HepG2 (cell line): ENCODE data around the gene ILDR1. TPM values are rescaled to one million over a fixed set of nuclear protein-coding genes. Genes with fewer than 3 reads are reported as not detected.
A peak's percentile ranks its signal among the peaks of the same experiment; 100 is the strongest.

Experiments used
- ATAC-seq: fragments of 200-7000 bp; cut with Tn5 transposase; 3 replicates; pipeline ENCODE4 v1.9.1; 2020; ENCODE audit warnings: mild to moderate bottlenecking, moderate library complexity
- BruUV-seq: library from RNA; stranded (reverse); fragments of 400-500 nt; replicated peaks from 2 replicates; lab custom pipeline; 2021; lab: Mats Ljungman, UMichigan
- CTCF ChIA-PET: fragments of 300-600 bp; formaldehyde crosslinking; extraction: SDS; loops from one replicate; lab custom pipeline; 2021; ENCODE audit warnings: low total read pairs, inconsistent platforms, low intra/inter-chr PET ratio; lab: Yijun Ruan, JAX
- POLR2A ChIA-PET: fragments of 350-600 bp; sonication (Branson Sonifier 250); formaldehyde crosslinking; loops from one replicate; lab custom pipeline; 2020; ENCODE audit warnings: antibody characterized with exemption, inconsistent platforms; lab: Yijun Ruan, JAX
- DNase-seq: peaks from one replicate; pipeline ENCODE4 v3.0.0-alpha.2; 2015; ENCODE audit warnings: low spot score
- FAIRE-seq: peaks from 3 replicates; lab custom pipeline; 2011; peaks lifted over from hg19 to GRCh38; lab: Jason Lieb, UNC
- H2AFZ ChIP-seq: one replicate; pipeline ENCODE4 v1.6.1; 2011; ENCODE audit warnings: low read length, inconsistent platforms
- H3K27ac ChIP-seq: fragments of 300-600 bp; 3 replicates; pipeline ENCODE4 v1.8.0; 2011; ENCODE audit warnings: mixed run types, mild to moderate bottlenecking, mixed read lengths, low read length, inconsistent platforms; ENCODE audit not compliant: insufficient read depth; ENCODE audit errors: extremely low read length
- H3K27me3 ChIP-seq, 2 experiments: fragments of 200-600 bp in 1 of 2; 2 replicates in 1 of 2; 3 replicates in 1 of 2; pipeline versions ENCODE4 v1.6.0 to v1.8.0; 2011; ENCODE audit warnings: low read length in 2 of 2, mild to moderate bottlenecking in 2 of 2, moderate library complexity in 2 of 2, inconsistent platforms in 1 of 2; ENCODE audit not compliant: insufficient read depth in 2 of 2, control insufficient read depth in 1 of 2
- H3K36me3 ChIP-seq, 2 experiments: fragments of 200-600 bp in 1 of 2; replicated peaks in 1 of 2; 2 replicates in 1 of 2; 3 replicates in 1 of 2; pipeline versions ENCODE4 v1.5.1 to v1.8.0; 2011; ENCODE audit warnings: low read length in 2 of 2, inconsistent platforms in 1 of 2; ENCODE audit not compliant: insufficient read depth in 2 of 2, control insufficient read depth in 1 of 2
- H3K4me1 ChIP-seq: 2 replicates; pipeline ENCODE4 v1.5.1; 2012; ENCODE audit warnings: low read length, inconsistent platforms; ENCODE audit not compliant: insufficient read depth
- H3K4me2 ChIP-seq: 2 replicates; pipeline ENCODE4 v1.6.0; 2011; ENCODE audit warnings: low read depth, low read length, inconsistent platforms
- H3K4me3 ChIP-seq, 3 experiments: fragments of 200-600 bp in 1 of 3; sonication (generic), shearing (Covaris generic) in 1 of 3; replicated peaks in 1 of 3; 2 replicates each; pipeline ENCODE4 v1.5.1; 2011 to 2016; ENCODE audit warnings: low read length in 3 of 3, inconsistent platforms in 2 of 3, low read depth in 2 of 3, mild to moderate bottlenecking in 2 of 3, control low read depth in 1 of 3, mixed read lengths in 1 of 3; ENCODE audit not compliant: insufficient read depth in 1 of 3
- H3K79me2 ChIP-seq: one replicate; pipeline ENCODE4 v1.6.1; 2011; ENCODE audit warnings: low read length, inconsistent platforms; ENCODE audit not compliant: insufficient read depth
- H3K9ac ChIP-seq: 2 replicates; pipeline ENCODE4 v1.6.0; 2011; ENCODE audit warnings: mild to moderate bottlenecking, low read depth, low read length, inconsistent platforms; ENCODE audit not compliant: insufficient read depth
- H3K9me3 ChIP-seq: 2 replicates; pipeline ENCODE4 v1.5.1; 2012; ENCODE audit warnings: mild to moderate bottlenecking, low read length
- H4K20me1 ChIP-seq: 2 replicates; pipeline ENCODE4 v1.6.0; 2011; ENCODE audit warnings: inconsistent platforms, mild to moderate bottlenecking, low read length, moderate library complexity; ENCODE audit not compliant: insufficient read depth
- ATF7 ChIP-seq, 2 experiments: fragments of 450-650 bp in 1 of 2; sonication (generic) in 1 of 2; formaldehyde crosslinking in 1 of 2; IDR thresholded peaks; 2 replicates each; pipeline versions ENCODE4 v1.4.0 to v1.6.1; 2016 to 2020; ENCODE audit warnings: antibody characterized with exemption in 1 of 2, mild to moderate bottlenecking in 1 of 2, missing genetic modification reagents in 1 of 2
- NR2C2 ChIP-seq: sonication (generic); formaldehyde crosslinking; IDR thresholded peaks from 2 replicates; pipeline ENCODE4 v1.4.0; 2020; ENCODE audit warnings: missing genetic modification reagents, mild to moderate bottlenecking, moderate library complexity, borderline replicate concordance
- SNRNP70 ChIP-seq: fragments of 200-400 bp; formaldehyde crosslinking; IDR thresholded peaks from 2 replicates; pipeline ENCODE4 v1.6.1; 2017; ENCODE audit warnings: mild to moderate bottlenecking, low read depth, low read length, moderate library complexity
- ZBTB7B ChIP-seq: sonication (generic); formaldehyde crosslinking; IDR thresholded peaks from 2 replicates; pipeline ENCODE4 v1.4.0; 2020; ENCODE audit warnings: missing genetic modification reagents
- ZEB1 ChIP-seq: IDR thresholded peaks from 2 replicates; pipeline ENCODE4 v1.6.1; 2012; ENCODE audit warnings: mild to moderate bottlenecking, low read depth, inconsistent platforms; ENCODE audit not compliant: insufficient replicate concordance
- ZNF207 ChIP-seq: fragments of 450-650 bp; IDR thresholded peaks from 2 replicates; pipeline ENCODE4 v1.6.1; 2016; ENCODE audit warnings: antibody characterized with exemption, borderline replicate concordance
- ZNF296 ChIP-seq: sonication (generic); formaldehyde crosslinking; conservative IDR thresholded peaks from 2 replicates; pipeline ENCODE4 v1.5.0; 2020; ENCODE audit warnings: mild to moderate bottlenecking, missing genetic modification reagents
- ZNF775 ChIP-seq: sonication (generic); formaldehyde crosslinking; IDR thresholded peaks from 2 replicates; pipeline ENCODE4 v1.4.0; 2020; ENCODE audit warnings: missing genetic modification reagents, mild to moderate bottlenecking, moderate library complexity, borderline replicate concordance
- WGBS: methylation state at CpG from one replicate; pipeline ENCODE4 v1.1.6; 2017; ENCODE audit warnings: low lambda C conversion rate; 5-methylcytosine and 5-hydroxymethylcytosine counted together
- in situ Hi-C: cut with HindIII; loops from 2 replicates; pipeline ENCODE4 v1.10.0; 2017; ENCODE audit warnings: low pct_unique_long_range_greater_than_20kb; ENCODE audit not compliant: extremely low pct_ligation_motif_present
- intact Hi-C: fragments of 100-400 bp; cut with micrococcal nuclease; formaldehyde crosslinking; loops from one replicate; pipeline ENCODE4 v1.10.0; 2022; ENCODE audit not compliant: unreplicated experiment
- polyA plus RNA-seq, 8 experiments: library from polyadenylated mRNA; depleted of rRNA in 3 of 8; stranded (reverse) in 7 of 8; unstranded in 1 of 8; fragments of >200 nt; fragmentation: Illumina TruSeq in 4 of 8; extraction: Trizol in 4 of 8; gene quantifications; 2 replicates each; pipeline versions ENCODE4 v1.2.1 to v1.2.3, GENCODE V29; 2011 to 2016; ENCODE audit warnings: low read depth in 4 of 8, missing spikeins in 1 of 8, mixed read lengths in 1 of 8; ENCODE audit not compliant: insufficient read depth in 1 of 8
- total RNA-seq, 5 experiments: library from RNA; depleted of rRNA; stranded (reverse); fragments of >200 nt; fragmentation: Illumina TruSeq; extraction: Trizol; gene quantifications; 2 replicates each; pipeline ENCODE4 v1.2.3, GENCODE V29; 2016; ENCODE audit warnings: low read depth in 1 of 5

Gene ILDR1
- total and polyA plus RNA-seq, 2 of the 13 experiments (the other 11 are each of a cell fraction or from before 2014, with no cell fraction given) = not detected

GRCh38 chr3:122013448-122013925 lies 8.6 kb downstream of the ILDR1 start:
- Histone ChIP-seq H3K27ac (no peak overlapping the region), H3K9ac (no peak overlapping the region), H3K4me2 (no peak overlapping the region)
- TF ChIP-seq ZBTB7B (CRISPR knock-in tag) = no peak
- no peak for TF ChIP-seq ZNF207
- TF ChIP-seq ZEB1 = no peak
- TF ChIP-seq, all 625 proteins: peak for 0
- in situ Hi-C loops (no loop called here), intact Hi-C loops (no loop called here)
- ChIA-PET CTCF (no interaction called here), POLR2A (no interaction called here)
- H3K27me3 ChIP-seq = peaks cover 0 to 8% of the 10 kb centered on the region in 2 experiments; a peak in 1 of 5 replicates
- WGBS = 8% methylated on average over 5 of the region's 5 CpGs
- no peak overlapping the region for H2AFZ ChIP-seq
- no peaks in the 10 kb centered on the region for H3K9me3 ChIP-seq
- H4K20me1 ChIP-seq = no peaks in the 10 kb centered on the region
- FAIRE-seq = no peak
- no peaks in the 10 kb centered on the region for H3K4me1 ChIP-seq
- no peaks in the 10 kb centered on the region for H3K36me3 ChIP-seq
- H3K4me3 ChIP-seq = no peak overlapping the region
- H3K79me2 ChIP-seq = no peaks in the 10 kb centered on the region
- no TSS peak for BruUV-seq
- ATAC-seq = peak; percentile 46; the same call in 2 of the 3 replicates
- no peak for DNase-seq

- no peak overlapping the region for H3K4me3 ChIP-seq
- no peak overlapping the region for H3K9ac ChIP-seq
- ChIA-PET CTCF (no interaction called here), POLR2A (no interaction called here)
- no peaks in the 10 kb centered on the region for H4K20me1 ChIP-seq
- WGBS = 15% methylated on average over 1 of the region's 1 CpG
- intact Hi-C loops = no loop called here
- H3K79me2 ChIP-seq = no peaks in the 10 kb centered on the region
- H3K27ac ChIP-seq = no peak overlapping the region
- H2AFZ ChIP-seq = no peak overlapping the region
- H3K9me3 ChIP-seq = no peaks in the 10 kb centered on the region
- BruUV-seq = no TSS peak
- FAIRE-seq = no peak
- peaks cover 0 to 8% of the 10 kb centered on the region in 2 experiments; a peak in 1 of 5 replicates for H3K27me3 ChIP-seq
- no peaks in the 10 kb centered on the region for H3K4me1 ChIP-seq
- no peak for TF ChIP-seq ATF7 (IDR thresholded peaks at IDR 0.05)
- TF ChIP-seq ATF7 (CRISPR knock-in tag; IDR thresholded peaks at IDR 0.05) = no peak
- no peak for TF ChIP-seq NR2C2 (CRISPR knock-in tag)
- TF ChIP-seq SNRNP70 = no peak
- no peak for TF ChIP-seq ZNF296 (CRISPR knock-in tag)
- TF ChIP-seq ZNF775 (CRISPR knock-in tag) = no peak
- in situ Hi-C loops = no loop called here
- H3K36me3 ChIP-seq = no peaks in the 10 kb centered on the region
- no peak for DNase-seq
- no peak for ATAC-seq
- no peak overlapping the region for H3K4me2 ChIP-seq
These were observed 9.2 kb downstream of the ILDR1 start for GRCh38 chr3:122012821-122013220.
